Measurements from ENCODE around the gene VAMP4.

- TF ChIP-seq, protein P1, sequence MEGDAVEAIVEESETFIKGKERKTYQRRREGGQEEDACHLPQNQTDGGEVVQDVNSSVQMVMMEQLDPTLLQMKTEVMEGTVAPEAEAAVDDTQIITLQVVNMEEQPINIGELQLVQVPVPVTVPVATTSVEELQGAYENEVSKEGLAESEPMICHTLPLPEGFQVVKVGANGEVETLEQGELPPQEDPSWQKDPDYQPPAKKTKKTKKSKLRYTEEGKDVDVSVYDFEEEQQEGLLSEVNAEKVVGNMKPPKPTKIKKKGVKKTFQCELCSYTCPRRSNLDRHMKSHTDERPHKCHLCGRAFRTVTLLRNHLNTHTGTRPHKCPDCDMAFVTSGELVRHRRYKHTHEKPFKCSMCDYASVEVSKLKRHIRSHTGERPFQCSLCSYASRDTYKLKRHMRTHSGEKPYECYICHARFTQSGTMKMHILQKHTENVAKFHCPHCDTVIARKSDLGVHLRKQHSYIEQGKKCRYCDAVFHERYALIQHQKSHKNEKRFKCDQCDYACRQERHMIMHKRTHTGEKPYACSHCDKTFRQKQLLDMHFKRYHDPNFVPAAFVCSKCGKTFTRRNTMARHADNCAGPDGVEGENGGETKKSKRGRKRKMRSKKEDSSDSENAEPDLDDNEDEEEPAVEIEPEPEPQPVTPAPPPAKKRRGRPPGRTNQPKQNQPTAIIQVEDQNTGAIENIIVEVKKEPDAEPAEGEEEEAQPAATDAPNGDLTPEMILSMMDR (tag by site-specific recombination; IDR thresholded peaks at IDR 0.05) = no peak
- TF ChIP-seq, protein P2, sequence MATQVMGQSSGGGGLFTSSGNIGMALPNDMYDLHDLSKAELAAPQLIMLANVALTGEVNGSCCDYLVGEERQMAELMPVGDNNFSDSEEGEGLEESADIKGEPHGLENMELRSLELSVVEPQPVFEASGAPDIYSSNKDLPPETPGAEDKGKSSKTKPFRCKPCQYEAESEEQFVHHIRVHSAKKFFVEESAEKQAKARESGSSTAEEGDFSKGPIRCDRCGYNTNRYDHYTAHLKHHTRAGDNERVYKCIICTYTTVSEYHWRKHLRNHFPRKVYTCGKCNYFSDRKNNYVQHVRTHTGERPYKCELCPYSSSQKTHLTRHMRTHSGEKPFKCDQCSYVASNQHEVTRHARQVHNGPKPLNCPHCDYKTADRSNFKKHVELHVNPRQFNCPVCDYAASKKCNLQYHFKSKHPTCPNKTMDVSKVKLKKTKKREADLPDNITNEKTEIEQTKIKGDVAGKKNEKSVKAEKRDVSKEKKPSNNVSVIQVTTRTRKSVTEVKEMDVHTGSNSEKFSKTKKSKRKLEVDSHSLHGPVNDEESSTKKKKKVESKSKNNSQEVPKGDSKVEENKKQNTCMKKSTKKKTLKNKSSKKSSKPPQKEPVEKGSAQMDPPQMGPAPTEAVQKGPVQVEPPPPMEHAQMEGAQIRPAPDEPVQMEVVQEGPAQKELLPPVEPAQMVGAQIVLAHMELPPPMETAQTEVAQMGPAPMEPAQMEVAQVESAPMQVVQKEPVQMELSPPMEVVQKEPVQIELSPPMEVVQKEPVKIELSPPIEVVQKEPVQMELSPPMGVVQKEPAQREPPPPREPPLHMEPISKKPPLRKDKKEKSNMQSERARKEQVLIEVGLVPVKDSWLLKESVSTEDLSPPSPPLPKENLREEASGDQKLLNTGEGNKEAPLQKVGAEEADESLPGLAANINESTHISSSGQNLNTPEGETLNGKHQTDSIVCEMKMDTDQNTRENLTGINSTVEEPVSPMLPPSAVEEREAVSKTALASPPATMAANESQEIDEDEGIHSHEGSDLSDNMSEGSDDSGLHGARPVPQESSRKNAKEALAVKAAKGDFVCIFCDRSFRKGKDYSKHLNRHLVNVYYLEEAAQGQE (tag by site-specific recombination; IDR thresholded peaks at IDR 0.05) = no peak
- TF ChIP-seq ZNF24 (tag by site-specific recombination; IDR thresholded peaks at IDR 0.05) (no peak), ATF2 (tag by site-specific recombination; IDR thresholded peaks at IDR 0.05; ENCODE audit: low read depth) (no peak), ZNF174 (tag by site-specific recombination; IDR thresholded peaks at IDR 0.05) (no peak), RBAK (tag by site-specific recombination; IDR thresholded peaks at IDR 0.05) (no peak), SP2 (tag by site-specific recombination; IDR thresholded peaks at IDR 0.05) (no peak), YY2 (tag by site-specific recombination; IDR thresholded peaks at IDR 0.05) (no peak), GLI4 (tag by site-specific recombination; IDR thresholded peaks at IDR 0.05) (no peak), ZEB2 (tag by site-specific recombination; IDR thresholded peaks at IDR 0.05) (no peak)
- TF ChIP-seq, protein P3, sequence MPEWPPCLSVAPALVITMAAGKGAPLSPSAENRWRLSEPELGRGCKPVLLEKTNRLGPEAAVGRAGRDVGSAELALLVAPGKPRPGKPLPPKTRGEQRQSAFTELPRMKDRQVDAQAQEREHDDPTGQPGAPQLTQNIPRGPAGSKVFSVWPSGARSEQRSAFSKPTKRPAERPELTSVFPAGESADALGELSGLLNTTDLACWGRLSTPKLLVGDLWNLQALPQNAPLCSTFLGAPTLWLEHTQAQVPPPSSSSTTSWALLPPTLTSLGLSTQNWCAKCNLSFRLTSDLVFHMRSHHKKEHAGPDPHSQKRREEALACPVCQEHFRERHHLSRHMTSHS (tag by site-specific recombination; IDR thresholded peaks at IDR 0.05) = no peak
- TF ChIP-seq, protein P4, sequence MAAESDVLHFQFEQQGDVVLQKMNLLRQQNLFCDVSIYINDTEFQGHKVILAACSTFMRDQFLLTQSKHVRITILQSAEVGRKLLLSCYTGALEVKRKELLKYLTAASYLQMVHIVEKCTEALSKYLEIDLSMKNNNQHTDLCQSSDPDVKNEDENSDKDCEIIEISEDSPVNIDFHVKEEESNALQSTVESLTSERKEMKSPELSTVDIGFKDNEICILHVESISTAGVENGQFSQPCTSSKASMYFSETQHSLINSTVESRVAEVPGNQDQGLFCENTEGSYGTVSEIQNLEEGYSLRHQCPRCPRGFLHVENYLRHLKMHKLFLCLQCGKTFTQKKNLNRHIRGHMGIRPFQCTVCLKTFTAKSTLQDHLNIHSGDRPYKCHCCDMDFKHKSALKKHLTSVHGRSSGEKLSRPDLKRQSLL (tag by site-specific recombination; IDR thresholded peaks at IDR 0.05) = no peak
These were observed 61.5 kb downstream of the VAMP4 start for GRCh38 chr1:171680339-171680738.
